K562 (cell line): ENCODE measurements around the gene XRCC2. TPM values are rescaled to one million over a fixed set of nuclear protein-coding genes. Genes with fewer than 3 reads are reported as not detected.

Experiments used
- ARID1B ChIP-seq: fragments of 450-650 bp; IDR thresholded peaks from 2 replicates; pipeline ENCODE4 v1.6.1; 2016; ENCODE audit warnings: antibody characterized with exemption, mild to moderate bottlenecking, inconsistent platforms
- CC2D1A ChIP-seq: fragments of 450-650 bp; IDR thresholded peaks from 2 replicates; pipeline ENCODE4 v1.6.1; 2017; ENCODE audit warnings: mild to moderate bottlenecking
- ILF3 ChIP-seq: fragments of 450-650 bp; IDR thresholded peaks from 2 replicates; pipeline ENCODE4 v1.6.1; 2018; ENCODE audit warnings: antibody characterized with exemption, mild to moderate bottlenecking, moderate library complexity, borderline replicate concordance
- NR4A1 ChIP-seq, 2 experiments: fragments of 250-450 bp in 1 of 2; fragments of 450-650 bp in 1 of 2; sonication (Bioruptor Pico) in 1 of 2; IDR thresholded peaks; 2 replicates each; pipeline versions ENCODE4 v1.4.0 to v1.6.1; 2016 to 2020; ENCODE audit warnings: mild to moderate bottlenecking in 2 of 2, missing compliant biosample characterization in 1 of 2, missing genetic modification characterization in 1 of 2, moderate library complexity in 1 of 2
- ZNF253 ChIP-seq: fragments of 250-450 bp; sonication (Bioruptor Pico); conservative IDR thresholded peaks from 2 replicates; pipeline ENCODE4 v1.6.1; 2021; ENCODE audit warnings: mild to moderate bottlenecking
- ZNF696 ChIP-seq: fragments of 250-450 bp; sonication (Bioruptor Pico); conservative IDR thresholded peaks from 2 replicates; pipeline ENCODE4 v1.4.0; 2020; ENCODE audit warnings: mild to moderate bottlenecking, moderate library complexity
- polyA plus RNA-seq, 8 experiments: library from polyadenylated mRNA; depleted of rRNA in 4 of 8; stranded (reverse) in 5 of 8; unstranded in 3 of 8; fragments of >200 nt; fragmentation: Nextera tagmentation in 2 of 8; fragmentation: Illumina TruSeq in 1 of 8; extraction: Ambion mirVana in 2 of 8; extraction: Trizol in 1 of 8; gene quantifications; 2 replicates each; pipeline versions ENCODE4 v1.2.1 to v1.2.3, GENCODE V29; 2011 to 2014; ENCODE audit warnings: inconsistent platforms in 1 of 8, missing spikeins in 1 of 8
- total RNA-seq, 7 experiments: library from RNA; depleted of rRNA in 6 of 7; stranded (reverse); fragments of >200 nt in 6 of 7; fragmentation: Illumina TruSeq in 2 of 7; extraction: Trizol in 2 of 7; gene quantifications; 2 replicates each; pipeline versions ENCODE4 v1.2.1 to v1.2.3, GENCODE V29; 2011 to 2021; ENCODE audit warnings: low replicate concordance in 1 of 7
- TF ChIP-seq, protein P1 (sequence below), 2 experiments: fragments of 450-650 bp; formaldehyde crosslinking in 1 of 2; IDR thresholded peaks; 2 replicates each; pipeline versions ENCODE4 v1.4.0 to v1.6.1; 2014 to 2020; ENCODE audit warnings: mild to moderate bottlenecking in 2 of 2, borderline replicate concordance in 1 of 2, low read depth in 1 of 2
- TF ChIP-seq, protein P2 (sequence below): sonication (generic); formaldehyde crosslinking; IDR thresholded peaks from 2 replicates; pipeline ENCODE4 v1.8.0; 2023; ENCODE audit warnings: mild to moderate bottlenecking, missing genetic modification reagents
- TF ChIP-seq, protein P3 (sequence below), 2 experiments: fragments of 450-650 bp in 1 of 2; IDR thresholded peaks; 2 replicates each; pipeline ENCODE4 v1.6.1; 2011 to 2017; ENCODE audit warnings: low read depth in 2 of 2, antibody characterized with exemption in 1 of 2, borderline replicate concordance in 1 of 2, low read length in 1 of 2, mild to moderate bottlenecking in 1 of 2, mixed read lengths in 1 of 2; ENCODE audit not compliant: control insufficient read depth in 1 of 2

Gene XRCC2
- total and polyA plus RNA-seq, 9 of the 15 experiments (the other 6 are each of a cell fraction or from before 2014, with no cell fraction given): 16.2 to 58.0 (median 39.8) TPM

DNA sequence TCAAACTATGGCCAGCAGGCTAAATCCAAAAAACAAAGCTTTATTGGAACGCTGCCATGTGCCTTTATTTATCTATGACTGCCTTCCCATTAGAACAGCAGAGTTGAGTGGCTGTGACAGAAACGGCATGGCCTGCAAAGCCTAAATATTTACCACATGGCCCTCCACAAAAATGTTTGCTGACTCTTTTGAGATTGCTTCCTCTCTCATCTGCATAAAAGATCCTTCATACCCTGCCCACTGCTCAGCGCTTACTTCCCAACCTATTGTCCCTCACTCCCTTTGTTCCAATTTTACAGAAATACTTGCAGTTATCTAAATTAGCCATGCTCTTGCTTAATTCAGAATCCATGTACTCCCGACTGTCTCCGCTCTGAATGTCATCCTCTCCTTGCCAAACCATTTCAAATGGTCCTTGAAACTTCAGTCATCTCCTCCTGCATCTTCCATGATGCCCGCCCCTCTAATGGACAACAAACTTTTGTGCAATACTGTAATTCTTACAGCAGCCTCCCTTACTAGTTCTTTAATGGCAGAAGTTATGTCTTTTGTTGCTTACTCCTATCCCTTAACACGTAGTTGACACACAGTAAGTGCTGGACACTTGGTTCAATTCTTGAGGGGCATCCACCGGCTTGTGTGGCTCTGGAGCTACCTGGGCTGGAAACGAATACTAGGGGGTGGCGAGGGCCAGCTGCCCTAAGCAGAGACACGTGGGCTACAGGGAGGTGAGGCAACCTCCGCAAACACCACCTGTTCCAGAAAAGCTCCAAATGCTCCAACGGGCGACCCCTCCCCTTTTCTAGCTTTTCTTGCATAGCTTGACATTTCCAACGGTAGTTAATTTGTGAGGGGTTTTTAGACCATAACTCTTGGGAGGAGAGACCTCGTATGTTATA, 832 bp downstream of the XRCC2 start (continued):
- TF ChIP-seq, protein P1, sequence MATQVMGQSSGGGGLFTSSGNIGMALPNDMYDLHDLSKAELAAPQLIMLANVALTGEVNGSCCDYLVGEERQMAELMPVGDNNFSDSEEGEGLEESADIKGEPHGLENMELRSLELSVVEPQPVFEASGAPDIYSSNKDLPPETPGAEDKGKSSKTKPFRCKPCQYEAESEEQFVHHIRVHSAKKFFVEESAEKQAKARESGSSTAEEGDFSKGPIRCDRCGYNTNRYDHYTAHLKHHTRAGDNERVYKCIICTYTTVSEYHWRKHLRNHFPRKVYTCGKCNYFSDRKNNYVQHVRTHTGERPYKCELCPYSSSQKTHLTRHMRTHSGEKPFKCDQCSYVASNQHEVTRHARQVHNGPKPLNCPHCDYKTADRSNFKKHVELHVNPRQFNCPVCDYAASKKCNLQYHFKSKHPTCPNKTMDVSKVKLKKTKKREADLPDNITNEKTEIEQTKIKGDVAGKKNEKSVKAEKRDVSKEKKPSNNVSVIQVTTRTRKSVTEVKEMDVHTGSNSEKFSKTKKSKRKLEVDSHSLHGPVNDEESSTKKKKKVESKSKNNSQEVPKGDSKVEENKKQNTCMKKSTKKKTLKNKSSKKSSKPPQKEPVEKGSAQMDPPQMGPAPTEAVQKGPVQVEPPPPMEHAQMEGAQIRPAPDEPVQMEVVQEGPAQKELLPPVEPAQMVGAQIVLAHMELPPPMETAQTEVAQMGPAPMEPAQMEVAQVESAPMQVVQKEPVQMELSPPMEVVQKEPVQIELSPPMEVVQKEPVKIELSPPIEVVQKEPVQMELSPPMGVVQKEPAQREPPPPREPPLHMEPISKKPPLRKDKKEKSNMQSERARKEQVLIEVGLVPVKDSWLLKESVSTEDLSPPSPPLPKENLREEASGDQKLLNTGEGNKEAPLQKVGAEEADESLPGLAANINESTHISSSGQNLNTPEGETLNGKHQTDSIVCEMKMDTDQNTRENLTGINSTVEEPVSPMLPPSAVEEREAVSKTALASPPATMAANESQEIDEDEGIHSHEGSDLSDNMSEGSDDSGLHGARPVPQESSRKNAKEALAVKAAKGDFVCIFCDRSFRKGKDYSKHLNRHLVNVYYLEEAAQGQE (IDR thresholded peaks at IDR 0.05; ENCODE audit: borderline replicate concordance): no peak
- TF ChIP-seq, protein P1 (CRISPR knock-in tag; IDR thresholded peaks at IDR 0.05; ENCODE audit: low read depth): no peak
- TF ChIP-seq NR4A1 (CRISPR knock-in tag; IDR thresholded peaks at IDR 0.05) (no peak), NR4A1 (tag; IDR thresholded peaks at IDR 0.05) (no peak), ILF3 (no peak), ZNF253 (CRISPR knock-in tag) (no peak), ARID1B (no peak), ZNF696 (CRISPR knock-in tag) (no peak), CC2D1A (no peak)
- TF ChIP-seq, protein P2, sequence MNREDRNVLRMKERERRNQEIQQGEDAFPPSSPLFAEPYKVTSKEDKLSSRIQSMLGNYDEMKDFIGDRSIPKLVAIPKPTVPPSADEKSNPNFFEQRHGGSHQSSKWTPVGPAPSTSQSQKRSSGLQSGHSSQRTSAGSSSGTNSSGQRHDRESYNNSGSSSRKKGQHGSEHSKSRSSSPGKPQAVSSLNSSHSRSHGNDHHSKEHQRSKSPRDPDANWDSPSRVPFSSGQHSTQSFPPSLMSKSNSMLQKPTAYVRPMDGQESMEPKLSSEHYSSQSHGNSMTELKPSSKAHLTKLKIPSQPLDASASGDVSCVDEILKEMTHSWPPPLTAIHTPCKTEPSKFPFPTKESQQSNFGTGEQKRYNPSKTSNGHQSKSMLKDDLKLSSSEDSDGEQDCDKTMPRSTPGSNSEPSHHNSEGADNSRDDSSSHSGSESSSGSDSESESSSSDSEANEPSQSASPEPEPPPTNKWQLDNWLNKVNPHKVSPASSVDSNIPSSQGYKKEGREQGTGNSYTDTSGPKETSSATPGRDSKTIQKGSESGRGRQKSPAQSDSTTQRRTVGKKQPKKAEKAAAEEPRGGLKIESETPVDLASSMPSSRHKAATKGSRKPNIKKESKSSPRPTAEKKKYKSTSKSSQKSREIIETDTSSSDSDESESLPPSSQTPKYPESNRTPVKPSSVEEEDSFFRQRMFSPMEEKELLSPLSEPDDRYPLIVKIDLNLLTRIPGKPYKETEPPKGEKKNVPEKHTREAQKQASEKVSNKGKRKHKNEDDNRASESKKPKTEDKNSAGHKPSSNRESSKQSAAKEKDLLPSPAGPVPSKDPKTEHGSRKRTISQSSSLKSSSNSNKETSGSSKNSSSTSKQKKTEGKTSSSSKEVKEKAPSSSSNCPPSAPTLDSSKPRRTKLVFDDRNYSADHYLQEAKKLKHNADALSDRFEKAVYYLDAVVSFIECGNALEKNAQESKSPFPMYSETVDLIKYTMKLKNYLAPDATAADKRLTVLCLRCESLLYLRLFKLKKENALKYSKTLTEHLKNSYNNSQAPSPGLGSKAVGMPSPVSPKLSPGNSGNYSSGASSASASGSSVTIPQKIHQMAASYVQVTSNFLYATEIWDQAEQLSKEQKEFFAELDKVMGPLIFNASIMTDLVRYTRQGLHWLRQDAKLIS (CRISPR knock-in tag): no peak
- TF ChIP-seq, protein P3, sequence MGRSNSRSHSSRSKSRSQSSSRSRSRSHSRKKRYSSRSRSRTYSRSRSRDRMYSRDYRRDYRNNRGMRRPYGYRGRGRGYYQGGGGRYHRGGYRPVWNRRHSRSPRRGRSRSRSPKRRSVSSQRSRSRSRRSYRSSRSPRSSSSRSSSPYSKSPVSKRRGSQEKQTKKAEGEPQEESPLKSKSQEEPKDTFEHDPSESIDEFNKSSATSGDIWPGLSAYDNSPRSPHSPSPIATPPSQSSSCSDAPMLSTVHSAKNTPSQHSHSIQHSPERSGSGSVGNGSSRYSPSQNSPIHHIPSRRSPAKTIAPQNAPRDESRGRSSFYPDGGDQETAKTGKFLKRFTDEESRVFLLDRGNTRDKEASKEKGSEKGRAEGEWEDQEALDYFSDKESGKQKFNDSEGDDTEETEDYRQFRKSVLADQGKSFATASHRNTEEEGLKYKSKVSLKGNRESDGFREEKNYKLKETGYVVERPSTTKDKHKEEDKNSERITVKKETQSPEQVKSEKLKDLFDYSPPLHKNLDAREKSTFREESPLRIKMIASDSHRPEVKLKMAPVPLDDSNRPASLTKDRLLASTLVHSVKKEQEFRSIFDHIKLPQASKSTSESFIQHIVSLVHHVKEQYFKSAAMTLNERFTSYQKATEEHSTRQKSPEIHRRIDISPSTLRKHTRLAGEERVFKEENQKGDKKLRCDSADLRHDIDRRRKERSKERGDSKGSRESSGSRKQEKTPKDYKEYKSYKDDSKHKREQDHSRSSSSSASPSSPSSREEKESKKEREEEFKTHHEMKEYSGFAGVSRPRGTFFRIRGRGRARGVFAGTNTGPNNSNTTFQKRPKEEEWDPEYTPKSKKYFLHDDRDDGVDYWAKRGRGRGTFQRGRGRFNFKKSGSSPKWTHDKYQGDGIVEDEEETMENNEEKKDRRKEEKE (IDR thresholded peaks at IDR 0.05; ENCODE audit: borderline replicate concordance in 1 of 2, control insufficient read depth in 1 of 2, low read depth in 2 of 2, low read length in 1 of 2): no peak
